ENCODE data around the gene BTNL8.

The BTNL8 gene

GRCh38 chr5:180988016-180988415 lies 89.1 kb downstream of the BTNL8 start:
- no peak for TF ChIP-seq SNAI2 (CRISPR knock-in tag; IDR thresholded peaks at IDR 0.05)
- TF ChIP-seq ISL1 (CRISPR knock-in tag; IDR thresholded peaks at IDR 0.05), result no peak
- no peak for TF ChIP-seq CREB5 (CRISPR knock-in tag; IDR thresholded peaks at IDR 0.05; ENCODE audit: low read depth)
- no peak for TF ChIP-seq ARNTL (CRISPR knock-in tag; IDR thresholded peaks at IDR 0.05; ENCODE audit: borderline replicate concordance, low read depth)
- ATAC-seq, result no peak

GRCh38 chr5:180988592-180988991 lies 89.6 kb downstream of the BTNL8 start, which contains the start of gene BTNL3:
BTNL3 (plus strand) TSS chr5:180988846; CDS start chr5:180989029, 183 bp downstream.
- no peak for TF ChIP-seq PATZ1 (CRISPR knock-in tag; IDR thresholded peaks at IDR 0.05; ENCODE audit: borderline replicate concordance)

GRCh38 chr5:180990086-180990881 lies 91.3 kb downstream of the BTNL8 start:
- ATAC-seq, result no peak
- TF ChIP-seq ZNF70 (CRISPR knock-in tag; IDR thresholded peaks at IDR 0.05), result no peak
- TF ChIP-seq POU6F1 (CRISPR knock-in tag; IDR thresholded peaks at IDR 0.05; ENCODE audit: borderline replicate concordance, low read depth), result no peak
- no peak for TF ChIP-seq ZFP30 (CRISPR knock-in tag; IDR thresholded peaks at IDR 0.05)
- TF ChIP-seq TCF4 (CRISPR knock-in tag; IDR thresholded peaks at IDR 0.05; ENCODE audit: borderline replicate concordance), result no peak
- no peak for TF ChIP-seq CSRNP3 (CRISPR knock-in tag; IDR thresholded peaks at IDR 0.05)
- no peak for TF ChIP-seq ZFP3 (CRISPR knock-in tag; IDR thresholded peaks at IDR 0.05)
- no peak for TF ChIP-seq ESRRG (CRISPR knock-in tag; IDR thresholded peaks at IDR 0.05)
- no peak for TF ChIP-seq GLIS3 (CRISPR knock-in tag; IDR thresholded peaks at IDR 0.05)
- TF ChIP-seq ARNTL (CRISPR knock-in tag; IDR thresholded peaks at IDR 0.05; ENCODE audit: borderline replicate concordance, low read depth), result no peak
- TF ChIP-seq ZNF8 (CRISPR knock-in tag; IDR thresholded peaks at IDR 0.05), result no peak
- no peak for TF ChIP-seq CSDC2 (CRISPR knock-in tag; IDR thresholded peaks at IDR 0.05)
- TF ChIP-seq SNAI2 (CRISPR knock-in tag; IDR thresholded peaks at IDR 0.05), result no peak
- no peak for TF ChIP-seq CREB5 (CRISPR knock-in tag; IDR thresholded peaks at IDR 0.05; ENCODE audit: low read depth)
- TF ChIP-seq ZNF565 (CRISPR knock-in tag; conservative IDR thresholded peaks at IDR 0.05; ENCODE audit: low read depth), result no peak
- TF ChIP-seq PPARA (CRISPR knock-in tag; IDR thresholded peaks at IDR 0.05; ENCODE audit: borderline replicate concordance), result no peak
- TF ChIP-seq TSHZ2 (CRISPR knock-in tag; IDR thresholded peaks at IDR 0.05), result no peak
- TF ChIP-seq ZC3H10 (CRISPR knock-in tag; IDR thresholded peaks at IDR 0.05), result no peak
- TF ChIP-seq BACH2 (CRISPR knock-in tag; IDR thresholded peaks at IDR 0.05; ENCODE audit: borderline replicate concordance), result no peak

More at GRCh38 chr5:180988592-180988991, 89.6 kb downstream of the BTNL8 start, which contains the start of gene BTNL3:
- ATAC-seq, result no peak

All from SK-N-SH treated with all-trans-retinoic acid at 6 μM for 48 hours (cell line).